Sigmoid colon (tissue), 4 donors: ENCODE data around the gene NOX3.
A peak's percentile ranks its signal among the peaks of the same experiment; 100 is the strongest.

ENCODE experiments used
- CTCF ChIP-seq, 4 experiments: fragments of 450-650 bp in 3 of 4; fragments of 200-600 bp in 1 of 4; IDR thresholded peaks; one replicate each; pipeline ENCODE4 v1.5.1; 2016 to 2019; ENCODE audit warnings: antibody characterized with exemption in 4 of 4, mild to moderate bottlenecking in 3 of 4, moderate library complexity in 2 of 4
- EP300 ChIP-seq, 4 donors: sonication (generic); formaldehyde crosslinking; IDR thresholded peaks; one replicate each; pipeline ENCODE4 v1.6.1; 2017; ENCODE audit warnings: antibody characterized with exemption in 4 of 4
- POLR2A ChIP-seq, 2 donors: fragments of 450-650 bp; IDR thresholded peaks; one replicate each; pipeline ENCODE4 v1.6.1; 2016; ENCODE audit warnings: antibody characterized with exemption in 2 of 2, mild to moderate bottlenecking in 2 of 2, moderate library complexity in 2 of 2
- POLR2AphosphoS5 ChIP-seq, 4 donors: sonication (generic); formaldehyde crosslinking; IDR thresholded peaks; one replicate each; pipeline ENCODE4 v1.6.1; 2017; ENCODE audit warnings: antibody characterized with exemption in 4 of 4

GRCh38 chr6:155418017-155418761, 37.5 kb downstream of the NOX3 start:
- TF ChIP-seq EP300 (IDR thresholded peaks at IDR 0.05) (no peak), CTCF (IDR thresholded peaks at IDR 0.05) (no peak), POLR2A (IDR thresholded peaks at IDR 0.05) (no peak), POLR2AphosphoS5 (IDR thresholded peaks at IDR 0.05) (peak in 2 of 4 donors; percentile 3)
